Measurements from ENCODE around the gene PDE6B. TPM values are rescaled to one million over a fixed set of nuclear protein-coding genes. Genes with fewer than 3 reads are reported as not detected.

PDE6B gene
- total RNA-seq, 4 donors from 2014 or later = not detected

- Histone ChIP-seq H3K27me3 (peaks cover 16 to 33% (median 23%) of the 10 kb centered on the region in 3 donors), H3K27ac (no peak overlapping the region), H3K4me1 (no peaks in the 10 kb centered on the region), H3K4me3 (no peak overlapping the region), H3K9me3 (no peaks in the 10 kb centered on the region), H3K36me3 (no peaks in the 10 kb centered on the region)
- TF ChIP-seq CTCF (IDR thresholded peaks at IDR 0.05 in 4 of 5, conservative IDR thresholded peaks at IDR 0.05 in 1 of 5) = no peak
- TF ChIP-seq POLR2A (IDR thresholded peaks at IDR 0.05) = no peak
- no peak for DNase-seq
- intact Hi-C loops (cut with DNase I; ENCODE audit: low total_unique reads) = no loop called here
- no peak for ATAC-seq
- in situ Hi-C loops (cut with MboI; ENCODE audit: low sequenced_read_pairs in 4 of 4) = no loop called here
Observed at GRCh38 chr4:654503-654845, 29.1 kb downstream of the PDE6B start.

- Histone ChIP-seq H3K27ac (no peak overlapping the region), H3K36me3 (no peaks in the 10 kb centered on the region), H3K27me3 (peaks cover 11 to 28% (median 18%) of the 10 kb centered on the region in 3 donors)
Observed at GRCh38 chr4:654871-655463, 29.6 kb downstream of the PDE6B start.

GRCh38 chr4:655464-656151 is 30.2 kb downstream of the PDE6B start:
- Histone ChIP-seq H3K36me3 (no peaks in the 10 kb centered on the region), H3K4me3 (no peak overlapping the region), H3K27ac (no peak overlapping the region), H3K9me3 (no peaks in the 10 kb centered on the region), H3K27me3 (peaks cover 5 to 21% (median 12%) of the 10 kb centered on the region in 3 donors), H3K4me1 (no peaks in the 10 kb centered on the region)
- no peak for DNase-seq
- in situ Hi-C loops (cut with MboI; ENCODE audit: low sequenced_read_pairs in 4 of 4) (no loop called here), intact Hi-C loops (cut with DNase I; ENCODE audit: low total_unique reads) (no loop called here)
- no peak for TF ChIP-seq POLR2A (IDR thresholded peaks at IDR 0.05)
- ATAC-seq = no peak

More at GRCh38 chr4:654871-655463, 29.6 kb downstream of the PDE6B start:
- TF ChIP-seq CTCF (IDR thresholded peaks at IDR 0.05 in 4 of 5, conservative IDR thresholded peaks at IDR 0.05 in 1 of 5) (no peak), POLR2A (IDR thresholded peaks at IDR 0.05) (no peak)
- in situ Hi-C loops (cut with MboI; ENCODE audit: low sequenced_read_pairs in 4 of 4) (no loop called here), intact Hi-C loops (cut with DNase I; ENCODE audit: low total_unique reads) (no loop called here)
- DNase-seq = no peak
- Histone ChIP-seq H3K9me3 (no peaks in the 10 kb centered on the region), H3K4me3 (no peak overlapping the region), H3K4me1 (no peaks in the 10 kb centered on the region)
- no peak for ATAC-seq

GRCh38 chr4:656436-657337 is 31.3 kb downstream of the PDE6B start:
- H3K4me3 ChIP-seq = no peak overlapping the region

More at GRCh38 chr4:656436-657337, 31.3 kb downstream of the PDE6B start:
- ATAC-seq = no peak
- H3K27me3 ChIP-seq = peaks cover 5 to 23% (median 9%) of the 10 kb centered on the region in 3 donors
- intact Hi-C loops (cut with DNase I; ENCODE audit: low total_unique reads) = no loop called here
- H3K36me3 ChIP-seq = no peaks in the 10 kb centered on the region
- in situ Hi-C loops (cut with MboI; ENCODE audit: low sequenced_read_pairs in 4 of 4) = no loop called here
- DNase-seq = no peak
- no peaks in the 10 kb centered on the region for H3K9me3 ChIP-seq
- TF ChIP-seq POLR2A (IDR thresholded peaks at IDR 0.05) (no peak), CTCF (IDR thresholded peaks at IDR 0.05 in 4 of 5, conservative IDR thresholded peaks at IDR 0.05 in 1 of 5) (no peak)
- no peak overlapping the region for H3K27ac ChIP-seq
- no peaks in the 10 kb centered on the region for H3K4me1 ChIP-seq

All from gastrocnemius medialis (tissue), 4 donors.